ENCODE results near the gene PIK3R2. TPM values are rescaled to one million over a fixed set of nuclear protein-coding genes. Genes with fewer than 3 reads are reported as not detected.

PIK3R2 gene
- total RNA-seq, 4 donors from 2014 or later, result 14.4 to 33.0 (median 19.8) TPM

- TF ChIP-seq CTCF (IDR thresholded peaks at IDR 0.05), result no peak
- TF ChIP-seq POLR2A (IDR thresholded peaks at IDR 0.05), result no peak
- WGBS, 2 donors, result 95 to 99% methylated on average over 5 of the region's 5 CpGs
- Histone ChIP-seq H3K4me1 (peaks cover 25 to 26% of the 10 kb centered on the region in 2 donors), H3K36me3 (no peaks in the 10 kb centered on the region), H3K27me3 (no peaks in the 10 kb centered on the region), H3K9me3 (no peaks in the 10 kb centered on the region), H3K4me3 (replicated peaks in 1 of 3) (no peak overlapping the region), H3K27ac (no peak overlapping the region)
- no peak for DNase-seq
- intact Hi-C loops (cut with DNase I), result loop anchor here (5.0 kb wide), 1 partner anchor 138 kb away; no protein-coding TSS in a partner anchor
Observed at GRCh38 chr19:18113827-18114226, 39.1 kb upstream of the PIK3R2 start.

GRCh38 chr19:18114483-18114882, 38.5 kb upstream of the PIK3R2 start:
- no peaks in the 10 kb centered on the region for H3K36me3 ChIP-seq
- intact Hi-C loops (cut with DNase I), result loop anchor here (5.0 kb wide), 1 partner anchor 138 kb away; no protein-coding TSS in a partner anchor
- no peak for TF ChIP-seq CTCF (IDR thresholded peaks at IDR 0.05)
- TF ChIP-seq POLR2A (IDR thresholded peaks at IDR 0.05), result no peak
- H3K27me3 ChIP-seq, result no peaks in the 10 kb centered on the region
- H3K27ac ChIP-seq, result no peak overlapping the region
- no peak overlapping the region for H3K4me3 ChIP-seq (replicated peaks in 1 of 3)
- 94 to 98% methylated on average over 4 of the region's 4 CpGs for WGBS, 2 donors
- no peaks in the 10 kb centered on the region for H3K9me3 ChIP-seq
- peaks cover 25 to 26% of the 10 kb centered on the region in 2 donors for H3K4me1 ChIP-seq
- no peak for DNase-seq

- intact Hi-C loops (cut with DNase I), result loop anchor here (5.0 kb wide), 1 partner anchor 45 kb away; no protein-coding TSS in a partner anchor
- no peak for DNase-seq
- 23 to 27% methylated on average over 11 of the region's 11 CpGs for WGBS, 2 donors
- no peak for TF ChIP-seq POLR2A (IDR thresholded peaks at IDR 0.05)
- no peak for TF ChIP-seq CTCF (IDR thresholded peaks at IDR 0.05)
- H3K4me3 ChIP-seq (replicated peaks in 1 of 3), result peak overlapping the region in 1 of 3 donors; percentile 53
- no peaks in the 10 kb centered on the region for H3K9me3 ChIP-seq
- no peaks in the 10 kb centered on the region for H3K27me3 ChIP-seq
- H3K27ac ChIP-seq, result no peak overlapping the region
- peaks cover 16 to 18% of the 10 kb centered on the region in 2 donors for H3K4me1 ChIP-seq
- no peaks in the 10 kb centered on the region for H3K36me3 ChIP-seq
Observed at GRCh38 chr19:18117364-18117691, 35.6 kb upstream of the PIK3R2 start.

- DNase-seq, result peak; percentile 90 to 91
- intact Hi-C loops (cut with DNase I), result loop anchor here (5.0 kb wide), 1 partner anchor 44 kb away; no protein-coding TSS in a partner anchor
- Histone ChIP-seq H3K4me1 (peaks cover 16 to 18% of the 10 kb centered on the region in 2 donors), H3K27ac (peak overlapping the region; percentile 25 to 66 (median 63)), H3K9me3 (no peaks in the 10 kb centered on the region), H3K4me3 (replicated peaks in 1 of 3) (peak overlapping the region; percentile 14 to 53 (median 47)), H3K36me3 (no peaks in the 10 kb centered on the region), H3K27me3 (no peaks in the 10 kb centered on the region)
- TF ChIP-seq CTCF (IDR thresholded peaks at IDR 0.05) (no peak), POLR2A (IDR thresholded peaks at IDR 0.05) (no peak)
- WGBS, 2 donors, result 0 to 1% methylated on average over 7 to 10 of the region's 86 CpGs
Observed at GRCh38 chr19:18117692-18118378, 35.1 kb upstream of the PIK3R2 start.

GRCh38 chr19:18118420-18119012, 34.4 kb upstream of the PIK3R2 start:
- Histone ChIP-seq H3K9me3 (no peaks in the 10 kb centered on the region), H3K4me3 (replicated peaks in 1 of 3) (peak overlapping the region; percentile 14 to 53 (median 47)), H3K36me3 (no peaks in the 10 kb centered on the region), H3K4me1 (peaks cover 16 to 18% of the 10 kb centered on the region in 2 donors), H3K27me3 (no peaks in the 10 kb centered on the region), H3K27ac (peak overlapping the region in 2 of 3 donors; percentile 63 to 66)
- WGBS, 2 donors, result 39 to 50% methylated on average over 10 to 14 of the region's 14 CpGs
- intact Hi-C loops (cut with DNase I), result loop anchor here (5.0 kb wide), 1 partner anchor 44 kb away; no protein-coding TSS in a partner anchor
- TF ChIP-seq CTCF (IDR thresholded peaks at IDR 0.05) (no peak), POLR2A (IDR thresholded peaks at IDR 0.05) (no peak)
- DNase-seq, result no peak
